Gastroesophageal sphincter (tissue), 3 donors: Measurements from ENCODE around the gene MAP3K9.

ENCODE experiments used
- POLR2AphosphoS5 ChIP-seq: sonication (generic); formaldehyde crosslinking; IDR thresholded peaks from one replicate; pipeline ENCODE4 v1.6.1; 2017; ENCODE audit warnings: antibody characterized with exemption
- TF ChIP-seq, protein P1 (sequence below), 4 experiments: fragments of 200-600 bp in 2 of 4; fragments of 450-650 bp in 2 of 4; sonication (generic) in 1 of 4; IDR thresholded peaks; one replicate each; pipeline ENCODE4 v1.5.1; 2017 to 2019; ENCODE audit warnings: antibody characterized with exemption in 4 of 4, mild to moderate bottlenecking in 2 of 4, moderate library complexity in 2 of 4

DNA sequence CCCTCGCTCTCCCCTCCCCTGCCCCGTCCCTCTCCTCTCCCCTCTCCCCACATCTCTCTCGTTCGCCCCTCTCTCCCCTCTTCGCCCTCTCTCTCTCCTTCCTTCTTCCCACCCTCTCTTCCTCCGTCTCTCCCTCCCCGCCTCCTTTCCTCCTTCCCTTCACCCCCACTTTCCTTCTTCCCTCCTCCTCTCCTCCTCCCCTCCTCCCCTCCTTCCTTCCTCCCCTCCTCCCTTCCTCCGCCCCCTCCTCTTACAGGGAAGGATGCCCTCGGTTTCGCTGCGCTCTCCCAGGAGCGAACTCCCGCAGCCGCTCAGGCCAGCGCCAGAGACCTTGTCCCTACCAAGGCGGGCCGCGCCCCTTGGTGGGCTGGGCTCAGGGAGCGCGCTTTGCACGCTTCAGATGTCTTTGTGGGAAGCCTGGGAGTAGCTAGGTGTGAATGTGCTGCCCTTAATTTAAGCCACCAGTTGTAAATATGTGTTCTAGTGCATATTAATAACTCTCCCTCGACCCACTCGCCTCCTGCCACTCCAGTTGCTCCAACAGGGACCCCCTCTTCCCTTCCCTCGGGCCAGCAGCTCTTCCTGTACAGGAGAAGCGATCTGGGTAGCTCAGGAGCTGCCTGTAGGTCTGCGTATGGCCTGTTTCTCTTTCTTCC is 13.3 kb upstream of the MAP3K9 start:
- TF ChIP-seq, protein P1, sequence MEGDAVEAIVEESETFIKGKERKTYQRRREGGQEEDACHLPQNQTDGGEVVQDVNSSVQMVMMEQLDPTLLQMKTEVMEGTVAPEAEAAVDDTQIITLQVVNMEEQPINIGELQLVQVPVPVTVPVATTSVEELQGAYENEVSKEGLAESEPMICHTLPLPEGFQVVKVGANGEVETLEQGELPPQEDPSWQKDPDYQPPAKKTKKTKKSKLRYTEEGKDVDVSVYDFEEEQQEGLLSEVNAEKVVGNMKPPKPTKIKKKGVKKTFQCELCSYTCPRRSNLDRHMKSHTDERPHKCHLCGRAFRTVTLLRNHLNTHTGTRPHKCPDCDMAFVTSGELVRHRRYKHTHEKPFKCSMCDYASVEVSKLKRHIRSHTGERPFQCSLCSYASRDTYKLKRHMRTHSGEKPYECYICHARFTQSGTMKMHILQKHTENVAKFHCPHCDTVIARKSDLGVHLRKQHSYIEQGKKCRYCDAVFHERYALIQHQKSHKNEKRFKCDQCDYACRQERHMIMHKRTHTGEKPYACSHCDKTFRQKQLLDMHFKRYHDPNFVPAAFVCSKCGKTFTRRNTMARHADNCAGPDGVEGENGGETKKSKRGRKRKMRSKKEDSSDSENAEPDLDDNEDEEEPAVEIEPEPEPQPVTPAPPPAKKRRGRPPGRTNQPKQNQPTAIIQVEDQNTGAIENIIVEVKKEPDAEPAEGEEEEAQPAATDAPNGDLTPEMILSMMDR (IDR thresholded peaks at IDR 0.05), result no peak
- TF ChIP-seq POLR2AphosphoS5, result no peak
